PC-9 (cell line): Measurements from ENCODE around the gene TOP1.

Experiments used
- CTCF ChIP-seq: fragments of 200-600 bp; sonication (generic); conservative IDR thresholded peaks from 2 replicates; pipeline ENCODE4 v1.6.1; 2017; ENCODE audit warnings: mixed run types, antibody characterized with exemption, mild to moderate bottlenecking, moderate library complexity
- EZH2 ChIP-seq: fragments of 200-600 bp; sonication (generic); IDR thresholded peaks from 2 replicates; pipeline ENCODE4 v1.8.0; 2017; ENCODE audit warnings: antibody characterized with exemption, low read depth

- TF ChIP-seq CTCF (no peak), EZH2 (no peak)
These were observed 12.2 kb downstream of the TOP1 start for GRCh38 chr20:41040855-41041254.
